D721Med (cell line): Measurements from ENCODE around the gene FAH.

Source experiments
- DNase-seq: peaks from one replicate; pipeline ENCODE4 v3.0.0; 2011; ENCODE audit warnings: low spot score; ENCODE audit not compliant: insufficient read length
- FAIRE-seq: peaks from 2 replicates; lab custom pipeline; 2011; peaks lifted over from hg19 to GRCh38; lab: Jason Lieb, UNC
- TF ChIP-seq, protein P1 (sequence below): IDR thresholded peaks from 2 replicates; pipeline ENCODE4 v1.5.1; 2012; ENCODE audit warnings: mild to moderate bottlenecking, control low read depth; ENCODE audit not compliant: insufficient read depth; ENCODE audit errors: missing control alignments

FAH gene

DNA sequence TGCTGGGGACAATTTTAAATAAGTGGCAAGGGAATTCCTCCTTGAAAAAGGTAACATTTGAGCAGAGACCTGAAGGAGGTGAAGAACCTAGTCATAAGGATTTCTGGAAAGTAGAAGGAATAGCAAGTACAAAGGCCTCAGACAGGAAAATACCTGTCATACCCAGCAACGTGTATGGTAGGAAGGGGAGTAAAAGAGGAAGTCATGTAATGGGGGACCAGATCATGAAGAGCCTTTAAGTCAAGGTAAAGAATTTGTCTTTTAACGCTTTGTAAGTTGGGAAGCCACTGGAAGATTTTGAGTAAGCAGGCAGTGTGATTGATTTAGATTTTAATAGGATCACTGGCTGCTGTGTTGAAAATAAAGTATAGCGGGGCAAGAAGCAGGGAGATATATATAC lies 43.4 kb upstream of the FAH start:
- FAIRE-seq = no peak
- TF ChIP-seq, protein P1, sequence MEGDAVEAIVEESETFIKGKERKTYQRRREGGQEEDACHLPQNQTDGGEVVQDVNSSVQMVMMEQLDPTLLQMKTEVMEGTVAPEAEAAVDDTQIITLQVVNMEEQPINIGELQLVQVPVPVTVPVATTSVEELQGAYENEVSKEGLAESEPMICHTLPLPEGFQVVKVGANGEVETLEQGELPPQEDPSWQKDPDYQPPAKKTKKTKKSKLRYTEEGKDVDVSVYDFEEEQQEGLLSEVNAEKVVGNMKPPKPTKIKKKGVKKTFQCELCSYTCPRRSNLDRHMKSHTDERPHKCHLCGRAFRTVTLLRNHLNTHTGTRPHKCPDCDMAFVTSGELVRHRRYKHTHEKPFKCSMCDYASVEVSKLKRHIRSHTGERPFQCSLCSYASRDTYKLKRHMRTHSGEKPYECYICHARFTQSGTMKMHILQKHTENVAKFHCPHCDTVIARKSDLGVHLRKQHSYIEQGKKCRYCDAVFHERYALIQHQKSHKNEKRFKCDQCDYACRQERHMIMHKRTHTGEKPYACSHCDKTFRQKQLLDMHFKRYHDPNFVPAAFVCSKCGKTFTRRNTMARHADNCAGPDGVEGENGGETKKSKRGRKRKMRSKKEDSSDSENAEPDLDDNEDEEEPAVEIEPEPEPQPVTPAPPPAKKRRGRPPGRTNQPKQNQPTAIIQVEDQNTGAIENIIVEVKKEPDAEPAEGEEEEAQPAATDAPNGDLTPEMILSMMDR = no peak

DNA sequence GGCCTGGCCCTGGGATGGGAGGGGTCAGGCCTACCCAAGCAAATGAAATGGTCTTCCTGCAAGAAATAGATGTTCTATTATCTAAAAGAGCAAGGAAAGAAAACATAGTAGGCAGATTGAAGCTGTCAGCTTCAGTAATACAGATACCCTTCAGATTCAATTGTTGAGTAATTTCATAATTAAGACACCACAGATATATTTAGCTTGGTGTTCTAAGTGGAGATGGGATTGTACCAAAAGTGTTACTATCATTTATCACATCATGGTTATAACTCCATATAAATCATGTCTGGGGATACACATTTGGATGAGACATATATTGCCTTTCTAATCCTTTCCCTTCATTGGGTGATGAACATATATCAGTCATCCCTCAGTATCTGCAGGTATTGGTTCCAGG lies 41.9 kb upstream of the FAH start:
- TF ChIP-seq, protein P1 = no peak
- FAIRE-seq = no peak
- no peak for DNase-seq

More for the DNA sequence above, 43.4 kb upstream of the FAH start:
- DNase-seq = no peak

DNA sequence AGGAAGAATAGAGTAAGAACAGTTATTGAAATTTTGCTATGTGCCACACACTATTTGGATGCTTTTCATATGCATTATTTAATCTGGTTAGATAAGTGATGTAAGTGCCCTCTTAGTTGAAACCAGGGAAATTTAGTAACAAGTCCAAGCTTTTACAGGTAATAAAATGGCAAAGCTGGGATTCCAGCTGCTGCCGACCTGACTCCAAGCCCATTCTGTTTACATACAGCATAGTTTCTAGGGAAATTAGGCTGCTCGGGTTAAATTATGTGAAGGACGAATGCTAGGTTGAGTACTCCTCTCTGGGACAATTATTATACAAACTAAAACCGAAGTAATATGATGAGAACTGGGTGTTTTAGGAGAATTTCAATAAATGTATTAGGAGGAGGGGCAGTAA lies 38.7 kb upstream of the FAH start:
- no peak for DNase-seq
- TF ChIP-seq, protein P1 = no peak
- no peak for FAIRE-seq

DNA sequence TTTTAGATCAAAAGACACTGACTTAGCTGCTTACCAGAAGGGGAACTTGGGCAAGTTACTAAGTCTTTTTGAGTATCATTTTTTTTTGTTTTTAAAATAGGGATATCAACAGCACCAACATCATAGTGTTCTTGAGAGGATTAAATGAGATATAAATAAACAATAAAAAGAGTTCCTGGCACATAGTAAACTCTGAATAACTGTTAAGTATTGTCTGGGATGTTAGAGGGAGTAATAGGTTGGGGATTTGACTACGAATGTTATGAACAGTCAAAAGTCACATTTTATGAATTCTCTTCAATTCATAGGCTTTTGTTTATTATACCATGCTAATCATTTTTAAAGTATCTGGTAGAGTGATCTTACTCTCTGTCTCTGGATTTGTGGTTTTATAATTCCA lies 37.8 kb upstream of the FAH start:
- TF ChIP-seq, protein P1 = no peak
- DNase-seq = no peak
- no peak for FAIRE-seq

DNA sequence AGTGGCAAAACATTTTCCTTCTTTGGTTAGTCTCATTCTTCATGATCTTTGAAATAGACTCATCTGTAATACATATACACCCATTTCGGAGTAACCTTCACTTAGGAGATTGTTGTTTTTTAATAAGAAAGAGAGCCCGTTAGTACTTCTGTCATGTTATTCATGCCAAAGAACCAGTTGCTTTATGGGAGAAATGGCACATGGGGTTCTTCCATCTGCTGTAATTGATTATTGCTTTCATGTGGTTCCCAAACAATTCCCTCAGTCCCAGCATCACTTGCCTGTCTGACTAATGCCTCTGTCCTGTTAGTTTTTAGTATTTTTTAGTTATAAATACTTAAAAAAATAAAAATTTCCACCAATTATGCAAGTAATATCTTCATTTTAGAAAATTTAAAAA lies 33.8 kb upstream of the FAH start:
- FAIRE-seq (no peak), DNase-seq (no peak)
- TF ChIP-seq, protein P1 = no peak

DNA sequence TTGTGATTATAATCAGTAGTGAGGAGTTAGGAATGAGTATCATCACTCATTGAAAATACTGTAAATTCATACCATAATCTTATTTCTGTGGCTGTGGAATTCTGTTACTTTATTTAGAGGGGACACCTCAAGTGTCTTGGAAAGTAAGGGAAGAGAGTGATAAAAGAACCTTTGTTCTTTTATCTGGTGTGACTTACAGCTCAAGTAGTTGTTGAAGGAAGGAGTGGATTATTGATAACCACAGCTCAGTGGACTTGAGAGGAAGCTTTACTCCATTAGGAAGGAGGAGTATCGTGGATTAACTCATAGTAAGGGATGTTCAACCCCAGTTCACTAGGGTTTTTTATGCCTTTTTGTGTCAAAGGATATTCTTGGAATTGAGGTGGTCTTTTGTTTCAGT lies 32.2 kb upstream of the FAH start:
- TF ChIP-seq, protein P1 = no peak
- DNase-seq = no peak
- no peak for FAIRE-seq

DNA sequence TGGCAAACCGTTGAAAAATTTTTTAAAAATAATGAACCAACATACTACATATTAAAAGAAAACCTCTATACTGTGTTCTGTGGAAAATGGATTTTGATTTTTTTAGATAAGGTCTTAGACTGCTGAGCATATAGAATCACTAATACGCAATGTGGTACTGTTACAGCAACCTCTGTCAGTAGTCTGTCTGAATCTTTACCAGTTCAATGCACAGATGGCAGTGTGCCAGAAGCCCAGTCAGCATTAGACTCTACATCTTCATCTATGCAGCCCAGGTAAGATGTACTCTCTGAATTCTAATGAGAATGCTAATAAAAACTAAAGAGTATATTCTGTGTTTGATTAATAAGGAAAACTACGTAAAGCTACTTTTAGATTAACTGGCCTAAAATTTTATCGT lies 31.3 kb upstream of the FAH start:
- no peak for FAIRE-seq

More for the DNA sequence above, 31.3 kb upstream of the FAH start:
- TF ChIP-seq, protein P1 = no peak
- no peak for DNase-seq
